HL-60 (cell line): ENCODE data around the gene REPS2.

Source experiments
- POLR2AphosphoS5 ChIP-seq: IDR thresholded peaks from 2 replicates; pipeline ENCODE4 v1.6.1; 2012; ENCODE audit warnings: low read depth
- REST ChIP-seq: IDR thresholded peaks from 2 replicates; pipeline ENCODE4 v1.6.1; 2012; ENCODE audit warnings: low read depth; ENCODE audit not compliant: insufficient replicate concordance
- SPI1 ChIP-seq: IDR thresholded peaks from 2 replicates; pipeline ENCODE4 v1.6.1; 2012; ENCODE audit warnings: low read depth, mild to moderate bottlenecking, borderline replicate concordance
- TF ChIP-seq, protein P1 (sequence below): IDR thresholded peaks from one replicate; pipeline ENCODE4 v1.5.1; 2011; ENCODE audit warnings: low read length, control low read depth, inconsistent platforms; ENCODE audit not compliant: insufficient read depth

DNA sequence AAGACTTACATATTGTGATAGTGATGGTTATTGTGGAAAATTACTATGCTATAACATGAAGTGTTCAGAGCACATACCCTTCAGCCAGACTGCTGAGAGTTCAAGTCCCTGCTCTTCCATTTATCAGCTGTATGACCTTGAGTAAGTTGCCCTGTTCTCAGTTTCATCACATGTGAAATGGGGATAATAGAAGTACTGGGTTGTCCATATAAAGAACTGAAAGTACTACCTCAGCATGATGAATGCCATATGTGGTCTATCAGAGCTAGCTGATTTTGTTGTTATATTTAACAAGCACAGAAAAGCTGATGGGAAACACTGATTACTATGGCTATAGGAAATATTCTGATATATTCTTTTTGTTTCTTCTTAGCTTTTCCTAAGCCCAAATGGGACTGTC lies 115.6 kb downstream of the REPS2 start:
- no peak for TF ChIP-seq POLR2AphosphoS5
- TF ChIP-seq, protein P1, sequence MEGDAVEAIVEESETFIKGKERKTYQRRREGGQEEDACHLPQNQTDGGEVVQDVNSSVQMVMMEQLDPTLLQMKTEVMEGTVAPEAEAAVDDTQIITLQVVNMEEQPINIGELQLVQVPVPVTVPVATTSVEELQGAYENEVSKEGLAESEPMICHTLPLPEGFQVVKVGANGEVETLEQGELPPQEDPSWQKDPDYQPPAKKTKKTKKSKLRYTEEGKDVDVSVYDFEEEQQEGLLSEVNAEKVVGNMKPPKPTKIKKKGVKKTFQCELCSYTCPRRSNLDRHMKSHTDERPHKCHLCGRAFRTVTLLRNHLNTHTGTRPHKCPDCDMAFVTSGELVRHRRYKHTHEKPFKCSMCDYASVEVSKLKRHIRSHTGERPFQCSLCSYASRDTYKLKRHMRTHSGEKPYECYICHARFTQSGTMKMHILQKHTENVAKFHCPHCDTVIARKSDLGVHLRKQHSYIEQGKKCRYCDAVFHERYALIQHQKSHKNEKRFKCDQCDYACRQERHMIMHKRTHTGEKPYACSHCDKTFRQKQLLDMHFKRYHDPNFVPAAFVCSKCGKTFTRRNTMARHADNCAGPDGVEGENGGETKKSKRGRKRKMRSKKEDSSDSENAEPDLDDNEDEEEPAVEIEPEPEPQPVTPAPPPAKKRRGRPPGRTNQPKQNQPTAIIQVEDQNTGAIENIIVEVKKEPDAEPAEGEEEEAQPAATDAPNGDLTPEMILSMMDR = no peak
- no peak for TF ChIP-seq REST
- no peak for TF ChIP-seq SPI1
